ENCODE results near the gene LCOR.
"Not testable (repeated sequence)": the region's sequence is repeated elsewhere in the genome, so short reads cannot be mapped to it uniquely, and the experiment has no call there.

LCOR gene

DNA sequence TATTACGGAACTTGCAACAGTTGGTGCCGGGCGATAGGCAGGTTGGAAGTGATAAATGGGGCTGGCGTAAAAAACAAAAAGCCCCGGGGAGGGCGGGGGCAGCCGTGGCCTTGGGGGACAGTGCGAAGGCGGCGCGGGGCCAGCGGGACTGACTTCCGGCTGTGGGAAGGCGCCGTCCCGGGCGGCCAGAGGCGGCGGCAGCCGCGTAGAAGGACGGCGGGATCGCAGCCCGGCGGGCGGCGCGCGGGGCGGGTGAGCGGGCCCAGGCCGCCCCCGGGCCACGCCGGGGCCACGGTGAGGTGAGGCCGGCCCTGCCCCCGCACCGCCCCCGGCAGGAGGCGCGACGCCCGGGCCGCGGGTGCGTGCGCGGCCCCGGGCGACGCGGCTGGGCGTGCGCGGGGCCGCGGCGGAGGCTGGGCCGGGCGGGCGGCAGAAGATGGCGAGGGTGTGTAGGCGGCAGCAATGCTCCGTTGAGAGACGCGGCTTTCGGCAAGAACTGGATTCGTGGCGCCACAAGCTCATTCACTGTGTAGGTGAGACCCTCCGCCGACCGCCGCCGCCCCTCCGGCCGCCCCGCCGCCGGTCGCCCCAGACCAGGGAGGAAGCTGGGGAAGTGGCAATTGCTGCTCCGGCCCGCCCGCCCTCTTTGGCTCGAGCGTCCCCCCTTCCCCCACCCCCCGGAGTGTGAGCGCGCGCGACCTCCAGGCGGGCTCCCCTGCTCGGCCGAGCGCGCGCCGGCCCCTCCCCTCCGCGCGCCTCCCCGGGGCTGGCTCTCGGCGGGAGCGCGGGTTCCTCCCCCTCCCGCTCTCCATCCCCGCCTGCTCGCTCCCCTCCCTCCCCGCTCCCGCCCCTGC, at the start of gene LCOR:
TSS of gene LCOR (plus strand) at position 432 of the 854 bp plus-strand sequence. CDS start 116,760 bp downstream, outside the sequence.
- peak; percentile 49 for DNase-seq

DNA sequence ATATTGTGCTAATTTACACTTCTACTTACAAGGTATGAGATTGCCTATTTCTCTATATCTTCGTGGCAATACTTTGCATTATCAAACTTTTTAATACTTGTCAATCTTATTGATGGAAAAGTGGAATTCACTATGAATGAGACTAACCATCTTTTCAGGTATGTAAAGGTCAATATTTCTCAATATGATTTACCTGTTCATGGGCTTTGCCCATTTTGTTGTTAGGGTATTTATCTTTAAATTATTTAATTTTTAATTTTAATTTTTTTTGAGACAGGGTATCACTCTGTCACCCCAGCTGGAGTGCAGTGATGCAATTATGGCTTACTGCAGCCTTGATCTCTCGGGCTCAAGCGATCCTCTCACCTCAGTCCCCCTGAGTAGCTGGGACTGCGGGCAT, 47.8 kb upstream of the LCOR start:
- no peak for DNase-seq

DNA sequence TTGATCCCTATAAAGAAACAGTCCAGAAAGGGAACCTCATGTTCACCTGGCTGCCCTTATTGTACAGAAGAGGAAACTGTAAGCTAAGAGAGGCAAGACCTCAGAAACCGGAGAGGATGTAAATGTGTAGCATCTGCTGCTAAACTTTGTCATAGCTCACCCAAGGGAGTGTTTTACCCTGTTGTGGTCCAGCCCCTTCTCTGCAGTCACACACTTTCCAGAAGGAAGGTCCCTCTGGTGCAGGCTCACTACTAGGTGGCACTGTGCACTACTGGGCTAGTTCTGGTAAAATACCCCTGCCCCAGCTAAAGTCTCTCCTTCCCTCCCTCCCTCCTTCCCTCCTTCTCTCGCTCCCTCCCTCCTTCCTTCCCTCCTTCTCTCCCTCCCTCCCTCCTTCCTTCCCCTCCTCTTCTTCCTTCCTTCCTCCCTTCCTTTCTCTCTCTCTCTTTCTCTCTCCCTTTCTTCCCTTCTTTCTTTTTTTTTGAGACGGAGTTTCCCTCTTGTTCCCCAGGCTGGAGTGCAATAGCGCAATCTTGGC, 42.5 kb upstream of the LCOR start:
- DNase-seq: no peak

DNA sequence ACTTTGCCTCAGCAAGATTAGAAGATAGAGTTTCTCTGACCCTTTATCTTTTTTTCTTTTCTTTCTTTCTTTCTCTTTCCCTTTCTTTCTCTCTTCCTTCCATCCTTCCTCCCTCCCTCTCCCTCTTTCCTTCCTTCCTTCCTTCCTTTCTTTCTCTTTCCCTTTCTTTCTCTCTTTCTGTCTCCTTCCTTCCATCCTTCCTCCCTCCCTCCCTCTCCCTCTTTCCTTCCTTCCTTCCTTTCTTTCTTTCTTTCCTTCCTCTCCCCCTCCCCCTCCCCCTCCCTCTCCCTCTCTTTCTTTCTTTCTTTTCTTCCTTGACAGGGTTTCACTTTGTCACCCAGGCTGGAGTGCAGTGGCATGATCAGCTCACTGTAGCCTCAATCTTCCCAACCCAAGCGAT, 40.2 kb upstream of the LCOR start:
- no peak for DNase-seq

DNA sequence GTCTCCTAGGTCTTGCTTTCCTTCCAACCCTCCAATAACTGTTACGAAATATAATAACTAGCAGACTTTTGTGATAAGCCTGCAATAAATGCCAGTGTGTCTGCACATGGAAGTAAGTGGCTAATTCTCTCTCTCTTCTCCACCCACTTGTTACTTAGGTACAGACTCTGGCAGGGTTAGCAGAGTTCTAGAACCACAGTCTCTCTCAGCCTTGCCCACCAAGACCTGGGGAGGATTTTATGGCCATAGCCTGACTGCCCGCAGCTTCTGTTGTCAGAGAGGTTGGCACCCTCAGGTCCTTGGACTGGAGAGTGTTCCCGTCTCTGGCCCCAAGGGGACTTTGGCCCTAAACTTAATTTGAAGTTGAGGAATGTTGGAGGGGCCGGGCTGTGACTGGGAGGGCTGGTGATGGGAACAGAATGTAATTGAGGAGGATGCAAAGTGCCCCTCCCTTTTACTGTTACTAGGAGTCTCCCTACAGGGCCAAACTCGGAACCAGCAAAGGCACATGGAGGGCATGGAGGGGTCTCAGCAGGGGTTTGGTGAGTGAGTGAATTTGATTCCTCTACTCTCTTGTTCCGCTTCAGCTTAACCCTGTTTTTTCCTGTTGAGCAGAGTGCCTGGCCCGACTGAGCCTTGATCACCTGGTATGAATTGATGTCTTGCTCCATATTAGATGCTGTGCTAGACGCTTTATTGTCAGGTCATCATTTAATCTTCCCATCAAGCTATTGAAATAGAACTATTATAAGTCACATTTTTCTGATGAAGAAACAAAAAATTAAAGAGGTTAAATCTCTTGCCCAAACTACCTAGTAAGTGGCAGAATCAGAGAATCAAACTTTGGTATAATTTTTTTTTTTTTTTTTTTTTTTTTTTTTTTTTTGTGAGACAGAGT, 37.0 kb upstream of the LCOR start:
- DNase-seq: no peak

DNA sequence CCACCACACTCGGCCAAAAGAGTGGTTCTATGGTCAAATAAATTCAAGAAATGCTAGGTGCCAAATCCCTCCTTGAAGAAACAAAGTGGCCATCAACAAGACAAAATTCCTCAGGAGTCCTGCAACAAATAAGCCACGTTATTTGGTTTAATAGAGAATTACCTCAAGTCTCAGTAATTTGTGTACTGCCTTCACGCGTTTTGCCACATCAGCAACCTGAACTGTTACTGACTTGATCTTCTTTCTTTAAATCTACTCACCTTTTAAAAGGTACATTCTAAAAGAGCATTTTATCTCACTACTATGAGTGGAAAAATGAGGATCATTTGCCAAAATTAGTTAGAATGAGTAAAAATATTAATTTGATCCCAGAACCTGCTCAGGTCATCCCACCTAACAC, 34.6 kb upstream of the LCOR start:
- DNase-seq: no peak

DNA sequence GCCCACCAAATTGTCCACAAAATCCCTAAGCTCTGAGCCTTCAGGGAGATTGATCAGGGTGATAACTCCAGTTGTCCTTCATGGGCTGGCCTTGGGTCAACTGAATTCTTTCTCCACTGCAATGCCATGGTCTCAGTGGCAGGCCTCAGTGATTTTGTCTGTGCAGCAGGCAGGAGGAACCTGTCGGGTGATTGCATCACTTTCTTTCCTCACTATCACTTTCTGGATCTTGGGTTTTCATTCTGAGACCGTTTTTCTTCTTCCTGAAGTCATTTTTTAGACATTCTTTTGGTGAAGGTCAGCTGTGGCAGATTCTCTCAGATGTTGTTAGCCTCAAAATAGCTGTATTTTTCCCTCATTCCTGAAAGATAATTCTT, 28.8 kb upstream of the LCOR start:
- DNase-seq: no peak

DNA sequence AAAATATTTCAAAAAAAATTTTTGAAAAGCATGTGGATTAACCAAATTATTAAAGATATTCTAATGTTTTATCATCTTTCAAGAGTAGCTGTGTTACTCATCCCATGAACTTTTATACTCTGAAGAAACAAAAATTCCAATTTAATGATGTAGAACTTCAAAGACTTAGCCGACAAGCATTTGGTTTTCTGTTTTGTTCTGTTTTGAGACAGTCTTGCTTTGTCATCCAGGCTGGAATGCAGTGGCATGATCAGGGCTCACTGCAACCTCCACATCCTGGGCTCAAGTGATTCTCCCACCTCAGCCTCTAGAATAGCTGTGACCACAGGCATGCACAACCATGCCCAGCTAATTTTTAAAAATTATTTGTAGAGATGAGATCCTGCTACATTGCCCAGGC, 17.8 kb upstream of the LCOR start:
- no peak for DNase-seq

DNA sequence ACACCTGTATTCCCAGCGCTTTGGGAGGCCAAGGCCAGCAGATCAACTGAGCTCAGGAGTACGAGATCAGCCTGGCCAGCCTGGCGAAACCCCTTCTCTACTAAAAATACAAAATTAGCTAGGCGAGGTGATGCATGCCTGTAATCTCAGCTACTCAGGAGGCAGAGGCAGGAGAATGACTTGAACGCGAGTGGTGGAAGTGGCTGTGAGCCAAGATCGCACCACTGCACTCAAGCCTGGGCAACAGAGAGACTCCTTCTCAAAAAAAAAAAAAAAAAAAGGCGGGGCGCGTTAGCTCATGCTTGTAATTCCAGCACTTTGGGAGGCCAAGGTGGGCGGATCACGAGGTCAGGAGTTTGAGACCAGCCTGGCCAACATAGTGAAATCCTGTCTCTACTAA, 13.1 kb upstream of the LCOR start:
- DNase-seq: not testable (repeated sequence)

DNA sequence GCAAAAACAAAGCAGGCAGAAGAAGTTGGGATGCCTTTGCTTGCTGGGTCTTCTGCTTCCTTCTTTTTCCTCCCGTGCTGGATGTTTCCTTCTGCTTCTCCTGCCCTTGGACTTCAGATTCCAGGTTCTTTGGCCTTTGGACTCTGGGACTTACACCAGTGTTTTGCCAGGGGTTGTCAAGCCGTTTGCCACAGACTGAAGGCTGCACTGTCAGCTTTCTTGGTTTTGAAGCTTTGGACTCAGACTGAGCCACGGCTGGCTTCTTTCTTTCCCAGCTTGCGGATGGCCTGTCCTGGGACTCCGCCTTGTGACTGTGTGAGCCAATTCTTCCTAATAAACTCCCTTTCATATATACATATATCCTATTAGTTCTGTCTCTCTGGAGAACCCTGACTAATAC, 11.3 kb upstream of the LCOR start:
- DNase-seq: no peak

DNA sequence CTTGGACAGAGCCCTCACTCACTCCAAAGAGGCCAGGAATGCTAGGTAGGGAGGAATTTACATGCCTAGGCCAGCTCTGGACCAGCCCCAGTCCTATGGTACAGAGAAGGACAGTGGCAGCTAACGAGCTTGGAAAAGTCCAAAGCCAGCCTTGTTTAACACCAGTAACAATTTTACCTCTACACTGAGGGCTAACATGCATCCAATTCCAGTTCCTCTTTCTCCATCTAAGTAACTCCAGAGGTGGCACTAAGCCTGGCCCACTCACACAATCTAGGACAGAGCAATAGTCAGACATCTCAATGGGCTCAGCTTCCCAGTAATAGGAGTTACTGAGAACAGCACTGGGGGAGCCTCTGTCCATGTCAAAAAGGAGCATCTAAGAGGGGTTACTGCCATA, 5.7 kb upstream of the LCOR start:
- no peak for DNase-seq

DNA sequence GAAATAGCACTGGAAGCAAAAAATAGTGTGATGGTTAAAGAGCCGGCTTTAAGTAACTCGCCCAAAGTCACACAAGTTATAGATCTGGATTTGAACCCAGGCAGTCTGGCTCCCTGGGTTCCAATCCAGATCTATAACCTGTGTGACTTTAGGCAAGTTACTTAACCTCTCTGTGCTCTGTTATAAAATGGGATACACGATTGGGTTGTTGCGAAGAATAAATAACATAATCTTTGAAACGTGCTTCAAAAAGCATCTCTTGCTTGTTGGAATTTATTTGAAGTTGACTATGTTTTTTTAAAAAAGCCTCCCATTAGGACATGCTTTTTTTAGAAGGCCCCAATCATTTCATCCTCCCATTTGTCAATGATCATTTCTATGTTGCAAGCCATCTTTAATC, 3.5 kb upstream of the LCOR start:
- no peak for DNase-seq

DNA sequence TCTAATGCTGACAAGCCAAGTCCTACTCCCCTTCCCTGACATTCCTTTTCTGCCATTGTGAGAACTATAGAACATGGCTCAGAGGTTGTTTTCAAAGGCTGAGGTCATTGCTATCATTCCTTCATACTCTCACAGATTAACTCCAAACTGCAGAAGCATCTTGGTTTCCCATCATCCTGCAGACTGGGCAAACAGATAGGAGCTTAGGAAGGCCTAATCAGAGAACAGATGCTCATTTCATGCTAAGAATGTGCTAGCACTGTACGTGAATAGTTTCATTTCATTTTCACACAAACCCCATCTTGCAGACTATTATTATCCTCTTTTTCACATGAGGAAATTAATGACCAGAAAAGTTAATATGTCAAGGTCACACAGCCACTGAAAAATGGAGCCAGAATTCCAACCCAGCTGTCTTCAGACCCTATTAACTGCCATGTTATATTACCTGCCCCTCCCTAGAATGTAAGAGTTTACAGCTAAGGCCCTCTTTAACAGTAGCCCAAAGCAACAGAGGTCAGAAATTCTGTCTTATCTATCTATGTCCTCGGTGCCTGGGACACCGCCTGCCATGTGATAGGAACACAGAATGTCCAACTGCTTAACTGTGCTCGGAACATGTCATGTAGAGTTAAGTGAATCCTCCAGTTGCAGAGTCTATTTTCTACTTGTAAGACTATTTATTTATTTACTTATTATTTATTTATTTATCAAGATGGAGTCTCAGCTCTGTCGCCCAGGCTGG, 2.9 kb upstream of the LCOR start:
- DNase-seq: no peak

DNA sequence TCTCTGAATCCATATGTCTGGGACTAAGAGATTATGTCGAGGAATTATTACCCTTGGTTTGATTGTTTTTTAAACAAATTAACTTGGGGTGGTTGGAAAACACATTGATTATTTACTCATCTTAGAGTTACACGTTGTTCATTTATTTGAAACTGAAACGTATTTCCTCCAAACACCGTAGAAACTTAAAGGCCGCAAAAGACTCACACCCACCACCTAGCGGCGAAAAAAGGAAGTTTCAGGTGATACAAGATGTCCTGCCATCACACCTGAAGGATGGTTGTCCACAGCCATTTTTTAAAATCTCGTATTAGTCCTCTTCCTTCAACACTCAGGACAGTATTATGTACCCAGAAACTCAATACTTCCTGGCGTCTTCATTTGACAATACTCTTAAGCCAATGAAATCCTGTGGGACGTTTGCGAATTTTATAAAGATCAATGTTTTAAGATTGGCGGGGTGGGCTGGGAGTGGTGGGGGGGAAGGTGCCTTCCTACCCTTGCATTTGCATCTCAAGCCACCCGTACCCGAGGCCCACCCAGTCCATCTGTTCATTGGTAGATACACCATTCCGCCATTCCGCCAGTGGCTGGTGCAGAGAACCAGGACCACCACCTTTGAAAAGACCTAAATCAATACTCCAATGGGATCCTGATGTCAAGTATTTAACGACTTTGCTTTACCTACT, 1.4 kb upstream of the LCOR start:
- DNase-seq: peak; percentile 1

DNA sequence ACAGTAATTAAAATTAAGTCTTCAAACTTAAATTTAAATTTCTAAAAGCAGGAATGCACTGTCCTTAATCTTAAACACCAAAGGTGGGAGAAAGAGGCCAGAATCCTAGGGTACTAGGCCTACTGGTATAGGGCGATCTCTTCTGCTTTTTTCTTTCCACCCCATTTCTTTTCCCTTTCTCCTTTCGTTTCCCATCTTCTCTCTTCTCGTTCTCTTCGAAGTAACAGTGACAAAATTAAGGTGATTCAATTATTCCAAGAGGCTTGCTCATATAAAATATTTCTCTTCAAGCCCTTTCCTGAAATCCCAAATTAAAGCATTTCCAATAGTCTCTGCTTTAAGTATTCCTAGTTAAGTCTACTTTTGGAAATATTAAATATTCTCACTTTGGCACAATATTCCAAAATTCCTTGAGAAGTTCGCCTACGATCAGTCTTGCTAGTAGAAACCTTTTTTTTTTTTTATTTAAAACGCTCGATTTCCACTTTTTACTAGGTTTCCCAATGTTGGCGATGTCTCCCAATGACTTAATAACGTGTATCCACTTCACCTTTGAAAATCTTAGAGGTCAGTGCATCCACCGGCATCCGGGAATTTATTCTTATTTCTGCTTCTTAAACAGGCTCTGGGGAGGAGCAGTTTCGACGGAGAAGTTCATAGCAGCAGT, 765 bp upstream of the LCOR start:
- DNase-seq: no peak

DNA sequence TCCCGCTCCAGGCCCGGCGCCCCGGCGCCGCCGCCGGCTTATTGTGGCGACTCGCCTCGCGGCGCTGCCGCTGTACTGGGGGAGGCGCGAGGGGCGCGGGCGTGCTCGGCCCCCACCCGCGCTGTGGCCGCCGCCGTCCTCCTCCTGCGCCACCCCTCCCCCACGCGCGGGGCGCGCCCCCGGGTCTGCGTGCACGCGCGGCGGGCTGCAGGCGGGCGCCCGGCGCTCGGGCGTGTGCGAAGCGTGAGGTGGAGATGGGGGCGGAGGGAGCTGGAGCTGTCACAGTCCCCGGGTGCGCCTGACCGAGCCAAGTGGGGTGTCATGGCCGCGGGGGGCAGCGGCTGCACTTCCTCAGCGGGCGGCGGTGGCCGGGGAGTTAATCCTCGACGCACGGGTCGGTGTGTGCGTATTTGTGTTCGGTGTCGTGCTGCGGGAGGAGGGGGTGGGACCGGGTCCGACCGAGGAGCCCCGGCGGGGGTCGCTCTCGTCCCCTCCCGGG, 672 bp downstream of the LCOR start:
- DNase-seq: peak; percentile 30

DNA sequence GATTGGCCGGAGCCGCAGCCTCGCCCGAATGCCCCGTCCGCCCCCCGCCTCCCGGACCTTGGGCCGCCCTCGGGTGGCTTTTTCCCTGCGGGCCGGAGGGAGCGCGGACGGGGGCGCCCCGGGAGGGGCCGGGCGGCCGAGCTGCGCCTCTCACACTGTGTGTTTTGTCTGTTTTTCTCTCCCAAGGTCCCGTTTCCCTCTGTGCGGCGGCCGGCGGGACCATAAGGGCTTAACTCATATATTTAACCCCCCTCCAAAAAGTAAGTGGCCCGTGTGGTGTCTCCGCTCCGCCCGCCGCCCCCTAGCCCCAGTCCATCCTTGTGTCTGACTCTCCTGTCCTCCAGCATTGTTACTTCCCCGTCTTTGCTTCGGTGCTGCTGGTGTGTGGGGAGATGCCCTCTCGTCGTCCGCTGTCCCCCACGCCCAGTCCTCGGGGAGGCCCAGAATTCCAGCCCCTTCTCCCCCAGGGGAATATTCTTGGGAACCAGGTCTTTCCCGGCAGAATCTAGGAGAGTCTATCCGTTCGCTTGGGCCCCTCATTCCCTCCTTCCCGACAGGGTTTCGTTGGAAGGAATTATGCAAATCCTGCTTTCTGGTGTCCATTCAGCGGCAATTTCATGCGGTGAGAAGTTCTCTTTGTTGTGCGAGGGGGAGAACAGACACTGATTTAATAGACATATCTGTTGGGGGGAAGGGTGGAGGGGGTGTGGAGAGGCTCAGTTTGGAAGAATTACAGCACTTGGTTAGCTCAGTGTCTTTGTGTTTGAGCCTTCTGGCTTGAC, 1.3 kb downstream of the LCOR start:
- DNase-seq: no peak

DNA sequence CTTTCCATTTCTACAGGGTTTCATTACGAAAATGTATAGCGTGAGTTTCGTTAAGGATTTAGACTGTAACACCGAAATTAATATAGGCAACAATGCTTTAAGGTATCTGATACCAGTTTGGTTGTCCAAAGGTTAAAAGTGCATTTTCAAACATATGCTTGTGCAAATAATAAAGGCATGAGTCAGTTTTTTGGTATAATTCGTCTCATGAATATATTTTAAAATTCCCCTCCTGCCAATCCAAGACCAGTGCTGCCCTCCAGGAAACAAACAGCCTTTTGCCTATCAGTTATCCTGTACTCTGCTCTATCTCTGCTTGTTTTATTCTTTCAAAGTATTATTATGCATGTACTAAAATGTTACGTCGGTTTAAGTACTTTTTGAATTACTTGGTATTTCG, 2.0 kb downstream of the LCOR start:
- no peak for DNase-seq

DNA sequence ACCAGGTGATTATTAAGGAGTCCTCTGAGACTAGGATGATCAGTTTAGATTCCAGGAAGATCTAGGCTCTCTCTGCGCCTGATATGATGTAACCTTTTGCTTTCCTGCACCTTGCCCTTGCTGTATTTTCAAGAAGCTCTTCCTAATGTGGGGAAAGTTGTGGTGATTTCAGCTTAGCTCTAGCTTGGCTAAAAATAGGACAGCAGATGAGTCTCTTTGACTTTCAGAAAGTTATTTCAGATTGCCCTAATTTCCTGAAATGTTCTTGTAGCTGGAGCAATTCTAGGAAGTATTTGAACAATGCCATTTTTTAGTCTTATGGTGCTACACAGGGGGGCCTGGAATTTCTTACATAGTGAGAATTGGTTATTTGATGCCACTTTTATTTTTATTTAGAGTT, 3.8 kb downstream of the LCOR start:
- no peak for DNase-seq

DNA sequence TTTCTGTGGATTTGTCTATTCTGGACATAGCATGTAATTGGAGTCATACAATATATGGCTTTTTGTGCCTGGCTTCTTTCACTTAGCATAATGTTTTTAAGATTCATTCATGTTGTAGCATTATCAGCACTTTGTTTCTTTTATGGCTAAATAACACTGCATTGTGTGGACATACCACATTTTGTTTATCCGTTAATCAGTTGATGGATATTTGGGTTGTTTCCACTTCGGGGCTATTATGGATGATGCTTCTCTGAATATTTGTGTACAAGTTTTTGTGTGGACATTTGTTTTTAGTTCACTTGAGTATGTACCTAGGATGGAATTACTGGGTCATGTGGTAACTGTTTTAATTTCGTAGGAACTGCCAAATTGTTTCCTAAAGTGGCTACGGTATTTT, 6.4 kb downstream of the LCOR start:
- no peak for DNase-seq

Data from SHP77 treated with DMSO at 0.1 percent for 48 hours (cell line).